ENCODE measurements around the gene BUD23. TPM values are rescaled to one million over a fixed set of nuclear protein-coding genes. Genes with fewer than 3 reads are reported as not detected.

BUD23 gene
- total RNA-seq, 4 donors from 2014 or later: 83.9 to 128 (median 114) TPM

- Histone ChIP-seq H3K27me3 (no peaks in the 10 kb centered on the region), H3K27ac (no peak overlapping the region), H3K4me3 (no peak overlapping the region), H3K4me1 (peaks cover 7 to 21% of the 10 kb centered on the region in 2 donors), H3K36me3 (no peaks in the 10 kb centered on the region), H3K9me3 (no peaks in the 10 kb centered on the region)
- TF ChIP-seq CTCF (IDR thresholded peaks at IDR 0.05 in 4 of 5, conservative IDR thresholded peaks at IDR 0.05 in 1 of 5) (no peak), POLR2A (IDR thresholded peaks at IDR 0.05) (no peak)
- DNase-seq: no peak
- intact Hi-C loops (cut with DNase I; ENCODE audit: low total_unique reads): loop anchor here (5.0 kb wide), 1 partner anchor 33 kb away; the partner anchor contains the start of genes BUD23 and DNAJC30
- no peak for ATAC-seq
- in situ Hi-C loops (cut with MboI; ENCODE audit: low sequenced_read_pairs in 4 of 4): loop anchor here in 1 of 4 donors (10.0 kb wide), 1 partner anchor 101 kb away; no protein-coding TSS in a partner anchor
These were observed 32.4 kb downstream of the BUD23 start for GRCh38 chr7:73715648-73716317.

DNA sequence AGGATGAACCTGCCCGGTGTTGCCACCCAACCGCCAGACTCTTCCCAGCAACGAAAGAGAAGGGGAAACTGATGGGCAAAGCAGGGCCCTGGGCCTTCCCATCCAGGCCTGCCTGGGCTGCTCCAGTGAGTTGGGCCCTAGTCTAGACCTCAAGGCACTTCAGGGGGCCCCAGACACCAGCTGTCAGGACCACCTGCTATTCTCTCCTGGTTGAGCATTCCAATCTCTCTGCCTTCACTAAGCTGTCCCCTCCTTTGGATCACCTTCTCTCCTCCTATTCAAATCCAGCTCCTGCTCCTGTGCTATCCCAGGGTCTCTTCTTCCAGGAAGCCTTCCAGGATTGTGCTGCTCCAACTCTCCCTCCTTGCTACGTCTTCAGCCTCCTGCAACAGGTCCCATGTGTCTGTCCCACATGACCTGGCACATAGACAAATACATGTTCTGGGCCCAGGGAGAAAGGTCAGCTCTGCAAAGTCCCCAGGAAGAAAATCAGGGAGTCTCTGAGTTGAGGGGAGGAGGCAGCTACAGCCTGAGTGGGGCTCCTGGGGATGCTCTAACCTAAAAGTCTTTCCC is 33.0 kb downstream of the BUD23 start:
- in situ Hi-C loops (cut with MboI; ENCODE audit: low sequenced_read_pairs in 4 of 4): loop anchor here in 1 of 4 donors (10.0 kb wide), 1 partner anchor 102 kb away; no protein-coding TSS in a partner anchor
- H3K9me3 ChIP-seq: no peaks in the 10 kb centered on the region
- ATAC-seq (no peak), DNase-seq (no peak)
- TF ChIP-seq CTCF (IDR thresholded peaks at IDR 0.05 in 4 of 5, conservative IDR thresholded peaks at IDR 0.05 in 1 of 5) (no peak), POLR2A (IDR thresholded peaks at IDR 0.05) (no peak)
- intact Hi-C loops (cut with DNase I; ENCODE audit: low total_unique reads): loop anchor here (5.0 kb wide), 1 partner anchor 34 kb away; the partner anchor contains the start of genes BUD23 and DNAJC30
- no peaks in the 10 kb centered on the region for H3K36me3 ChIP-seq
- peaks cover 7 to 25% of the 10 kb centered on the region in 2 donors for H3K4me1 ChIP-seq
- no peaks in the 10 kb centered on the region for H3K27me3 ChIP-seq
- H3K4me3 ChIP-seq: no peak overlapping the region
- H3K27ac ChIP-seq: no peak overlapping the region

DNA sequence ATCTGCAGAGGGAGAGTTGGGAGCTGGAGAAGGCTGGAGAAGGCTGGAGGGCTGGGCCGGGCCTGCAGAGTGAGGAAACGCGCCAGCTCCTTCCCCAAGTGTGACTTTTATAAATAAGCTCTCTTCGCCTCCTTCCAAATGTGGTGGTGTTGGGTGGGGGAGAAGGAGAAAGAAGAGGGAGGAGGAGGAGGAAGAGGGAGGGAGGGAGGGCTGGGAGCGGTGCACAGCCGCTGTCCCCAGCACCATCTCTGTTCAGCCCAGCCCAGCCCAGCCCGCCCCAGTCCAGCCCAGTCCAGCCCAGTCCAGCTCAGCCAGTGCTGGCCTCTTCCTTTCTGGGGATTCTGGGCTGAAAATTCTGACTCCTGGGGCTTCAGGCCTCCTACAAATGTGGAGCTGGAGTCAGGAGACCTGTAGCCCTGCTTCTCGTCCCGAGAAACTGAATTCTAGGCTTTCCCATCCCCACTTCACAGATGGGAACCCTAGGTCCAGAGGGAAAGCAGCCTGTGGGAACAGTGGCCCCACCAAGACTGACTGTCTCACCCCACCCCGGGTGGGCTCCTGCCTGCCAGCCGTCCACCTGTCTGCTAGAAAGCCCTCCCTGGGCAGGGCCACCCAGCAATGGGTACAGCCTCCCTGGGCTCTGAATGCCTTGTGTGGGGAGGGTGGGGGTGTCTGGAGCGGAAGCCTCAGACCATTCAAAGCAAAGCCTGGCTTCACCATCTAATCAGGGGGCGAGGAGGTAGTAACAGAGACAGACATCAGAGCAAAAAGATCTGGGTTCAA is 33.8 kb downstream of the BUD23 start:
- in situ Hi-C loops (cut with MboI; ENCODE audit: low sequenced_read_pairs in 4 of 4): loop anchor here in 1 of 4 donors (10.0 kb wide), 1 partner anchor 102 kb away; no protein-coding TSS in a partner anchor

More for the DNA sequence above, 33.8 kb downstream of the BUD23 start:
- Histone ChIP-seq H3K27me3 (no peaks in the 10 kb centered on the region), H3K4me1 (peaks cover 10 to 28% of the 10 kb centered on the region in 2 donors), H3K4me3 (no peak overlapping the region), H3K36me3 (no peaks in the 10 kb centered on the region), H3K9me3 (no peaks in the 10 kb centered on the region), H3K27ac (no peak overlapping the region)
- ATAC-seq: no peak
- DNase-seq: no peak
- intact Hi-C loops (cut with DNase I; ENCODE audit: low total_unique reads): loop anchor here (5.0 kb wide), 1 partner anchor 35 kb away; the partner anchor contains the start of genes BUD23 and DNAJC30
- TF ChIP-seq POLR2A (IDR thresholded peaks at IDR 0.05) (no peak), CTCF (IDR thresholded peaks at IDR 0.05 in 4 of 5, conservative IDR thresholded peaks at IDR 0.05 in 1 of 5) (no peak)
